Ishikawa (cell line): ENCODE measurements around the gene PALLD.

ENCODE experiments used
- CEBPB ChIP-seq: IDR thresholded peaks from 2 replicates; pipeline ENCODE4 v1.6.1; 2012
- CREB1 ChIP-seq: IDR thresholded peaks from 2 replicates; pipeline ENCODE4 v1.6.1; 2012; ENCODE audit warnings: low read depth
- EGR1 ChIP-seq: IDR thresholded peaks from 2 replicates; pipeline ENCODE4 v1.6.1; 2012
- EP300 ChIP-seq: IDR thresholded peaks from 2 replicates; pipeline ENCODE4 v1.6.1; 2012; ENCODE audit warnings: borderline replicate concordance
- FOXM1 ChIP-seq: IDR thresholded peaks from 2 replicates; pipeline ENCODE4 v1.6.1; 2012; ENCODE audit warnings: low read depth, borderline replicate concordance
- NFIC ChIP-seq: IDR thresholded peaks from 2 replicates; pipeline ENCODE4 v1.6.1; 2012
- RAD21 ChIP-seq: IDR thresholded peaks from 2 replicates; pipeline ENCODE4 v1.6.1; 2012; ENCODE audit warnings: low read depth
- TAF1 ChIP-seq: IDR thresholded peaks from 2 replicates; pipeline ENCODE4 v1.6.1; 2012; ENCODE audit warnings: low read depth, mild to moderate bottlenecking
- TCF12 ChIP-seq: IDR thresholded peaks from 2 replicates; pipeline ENCODE4 v1.6.1; 2012; ENCODE audit warnings: low read depth
- TEAD4 ChIP-seq: IDR thresholded peaks from 2 replicates; pipeline ENCODE4 v1.6.1; 2012
- YY1 ChIP-seq: IDR thresholded peaks from 2 replicates; pipeline ENCODE4 v1.6.1; 2012; ENCODE audit warnings: low read depth
- ZBTB7A ChIP-seq: IDR thresholded peaks from 2 replicates; pipeline ENCODE4 v1.6.1; 2012; ENCODE audit warnings: low read depth
- TF ChIP-seq, protein P1 (sequence below): IDR thresholded peaks from 2 replicates; pipeline ENCODE4 v1.6.1; 2012; ENCODE audit warnings: low read depth, mild to moderate bottlenecking
- TF ChIP-seq, protein P2 (sequence below): IDR thresholded peaks from 2 replicates; pipeline ENCODE4 v1.6.1; 2012
- TF ChIP-seq, protein P3 (sequence below): IDR thresholded peaks from 2 replicates; pipeline ENCODE4 v1.6.1; 2012

PALLD gene

DNA sequence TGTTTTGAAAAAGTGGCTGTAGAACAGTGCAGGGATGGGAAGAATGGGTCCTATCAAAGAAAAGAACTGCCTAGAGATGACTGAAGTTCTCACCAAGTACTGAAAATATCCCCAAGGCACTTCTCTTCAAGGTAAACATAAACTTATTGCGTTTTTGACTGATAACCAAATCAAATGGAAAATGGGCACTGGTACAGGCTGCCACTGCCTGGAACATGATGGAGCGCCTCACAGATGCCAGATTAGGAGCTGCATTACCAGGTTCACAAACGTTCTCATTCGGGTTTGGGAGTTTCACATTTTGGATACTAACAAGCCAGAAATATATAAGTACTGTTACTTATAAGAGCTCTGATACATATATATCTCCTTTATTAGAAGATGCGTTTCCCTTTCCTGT, 371.9 kb downstream of the PALLD start:
- TF ChIP-seq TAF1 = no peak
- no peak for TF ChIP-seq NFIC
- TF ChIP-seq EGR1 = no peak
- TF ChIP-seq, protein P1, sequence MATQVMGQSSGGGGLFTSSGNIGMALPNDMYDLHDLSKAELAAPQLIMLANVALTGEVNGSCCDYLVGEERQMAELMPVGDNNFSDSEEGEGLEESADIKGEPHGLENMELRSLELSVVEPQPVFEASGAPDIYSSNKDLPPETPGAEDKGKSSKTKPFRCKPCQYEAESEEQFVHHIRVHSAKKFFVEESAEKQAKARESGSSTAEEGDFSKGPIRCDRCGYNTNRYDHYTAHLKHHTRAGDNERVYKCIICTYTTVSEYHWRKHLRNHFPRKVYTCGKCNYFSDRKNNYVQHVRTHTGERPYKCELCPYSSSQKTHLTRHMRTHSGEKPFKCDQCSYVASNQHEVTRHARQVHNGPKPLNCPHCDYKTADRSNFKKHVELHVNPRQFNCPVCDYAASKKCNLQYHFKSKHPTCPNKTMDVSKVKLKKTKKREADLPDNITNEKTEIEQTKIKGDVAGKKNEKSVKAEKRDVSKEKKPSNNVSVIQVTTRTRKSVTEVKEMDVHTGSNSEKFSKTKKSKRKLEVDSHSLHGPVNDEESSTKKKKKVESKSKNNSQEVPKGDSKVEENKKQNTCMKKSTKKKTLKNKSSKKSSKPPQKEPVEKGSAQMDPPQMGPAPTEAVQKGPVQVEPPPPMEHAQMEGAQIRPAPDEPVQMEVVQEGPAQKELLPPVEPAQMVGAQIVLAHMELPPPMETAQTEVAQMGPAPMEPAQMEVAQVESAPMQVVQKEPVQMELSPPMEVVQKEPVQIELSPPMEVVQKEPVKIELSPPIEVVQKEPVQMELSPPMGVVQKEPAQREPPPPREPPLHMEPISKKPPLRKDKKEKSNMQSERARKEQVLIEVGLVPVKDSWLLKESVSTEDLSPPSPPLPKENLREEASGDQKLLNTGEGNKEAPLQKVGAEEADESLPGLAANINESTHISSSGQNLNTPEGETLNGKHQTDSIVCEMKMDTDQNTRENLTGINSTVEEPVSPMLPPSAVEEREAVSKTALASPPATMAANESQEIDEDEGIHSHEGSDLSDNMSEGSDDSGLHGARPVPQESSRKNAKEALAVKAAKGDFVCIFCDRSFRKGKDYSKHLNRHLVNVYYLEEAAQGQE = no peak
- no peak for TF ChIP-seq FOXM1
- no peak for TF ChIP-seq TCF12
- no peak for TF ChIP-seq EP300
- TF ChIP-seq CREB1 = no peak
- TF ChIP-seq YY1 = no peak
- TF ChIP-seq ZBTB7A = no peak
- no peak for TF ChIP-seq CEBPB
- no peak for TF ChIP-seq TEAD4
- TF ChIP-seq, protein P2, sequence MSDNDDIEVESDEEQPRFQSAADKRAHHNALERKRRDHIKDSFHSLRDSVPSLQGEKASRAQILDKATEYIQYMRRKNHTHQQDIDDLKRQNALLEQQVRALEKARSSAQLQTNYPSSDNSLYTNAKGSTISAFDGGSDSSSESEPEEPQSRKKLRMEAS = no peak
- TF ChIP-seq, protein P3, sequence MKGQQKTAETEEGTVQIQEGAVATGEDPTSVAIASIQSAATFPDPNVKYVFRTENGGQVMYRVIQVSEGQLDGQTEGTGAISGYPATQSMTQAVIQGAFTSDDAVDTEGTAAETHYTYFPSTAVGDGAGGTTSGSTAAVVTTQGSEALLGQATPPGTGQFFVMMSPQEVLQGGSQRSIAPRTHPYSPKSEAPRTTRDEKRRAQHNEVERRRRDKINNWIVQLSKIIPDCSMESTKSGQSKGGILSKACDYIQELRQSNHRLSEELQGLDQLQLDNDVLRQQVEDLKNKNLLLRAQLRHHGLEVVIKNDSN = no peak

GRCh38 chr4:168870004-168870403, 373.2 kb downstream of the PALLD start:
- no peak for TF ChIP-seq YY1
- TF ChIP-seq TAF1 = no peak
- TF ChIP-seq ZBTB7A = no peak
- no peak for TF ChIP-seq TEAD4
- TF ChIP-seq, protein P3 = no peak

GRCh38 chr4:168871632-168872031, 374.8 kb downstream of the PALLD start:
- TF ChIP-seq, protein P3 = no peak
- TF ChIP-seq TCF12 (no peak), EP300 (no peak), CREB1 (no peak), CEBPB (no peak), YY1 (no peak), FOXM1 (no peak), TEAD4 (no peak), NFIC (no peak), RAD21 (no peak), EGR1 (no peak), TAF1 (no peak), ZBTB7A (no peak)
- TF ChIP-seq, protein P2 = no peak

DNA sequence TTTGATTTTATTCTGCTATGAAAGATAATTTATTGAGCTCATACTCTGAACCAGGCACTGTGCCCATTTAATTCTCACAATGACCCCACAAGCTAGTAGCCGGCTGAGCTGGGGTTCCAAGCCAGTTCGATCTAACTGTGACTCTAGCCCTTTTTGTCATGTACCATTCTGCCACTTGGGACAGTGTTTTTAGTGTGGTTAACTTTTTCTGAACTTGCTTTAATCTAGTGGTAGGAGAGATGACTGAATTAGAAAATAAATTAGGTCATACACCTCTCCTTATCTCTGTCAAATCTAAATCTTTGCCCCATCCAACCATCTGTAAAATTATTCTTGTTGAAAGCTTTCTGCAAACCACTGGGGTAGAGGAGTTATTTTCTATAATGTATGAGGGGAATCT, 377.2 kb downstream of the PALLD start:
- no peak for TF ChIP-seq EGR1
- TF ChIP-seq CEBPB = no peak
- no peak for TF ChIP-seq TEAD4
- TF ChIP-seq, protein P1 = no peak

DNA sequence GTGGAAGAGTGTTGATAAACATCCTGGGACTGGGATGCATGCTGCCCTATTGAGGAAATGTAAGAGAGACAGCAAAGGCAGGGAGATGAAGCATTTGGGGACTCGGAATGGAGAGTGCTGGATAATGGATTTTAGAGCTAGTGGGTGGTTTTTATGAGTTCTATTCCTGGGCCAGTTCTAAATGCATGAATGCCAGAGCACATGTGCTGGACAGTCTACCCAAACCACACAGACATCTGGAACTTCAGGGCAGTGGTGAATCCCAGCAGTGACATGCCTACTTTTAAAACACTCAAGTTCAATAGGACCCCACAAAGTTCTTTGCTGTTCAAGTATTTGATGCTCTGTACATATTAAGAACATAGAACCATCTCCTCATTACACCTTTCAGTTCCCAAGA, 379.3 kb downstream of the PALLD start:
- TF ChIP-seq EP300 (no peak), ZBTB7A (no peak), TAF1 (no peak), FOXM1 (no peak), CEBPB (no peak), EGR1 (no peak), NFIC (no peak), TEAD4 (no peak), CREB1 (no peak), YY1 (no peak), TCF12 (no peak), RAD21 (no peak)
- TF ChIP-seq, protein P3 = no peak
- TF ChIP-seq, protein P1 = no peak
- TF ChIP-seq, protein P2 = no peak
